HG03159 (cell line): Measurements from ENCODE around the gene LPIN2.

Experiments used
- ATAC-seq: cut with Tn5 transposase; IDR thresholded peaks from one replicate; pipeline ENCODE4 v1.9.1; 2021; ENCODE audit warnings: mild to moderate bottlenecking, moderate library complexity; ENCODE audit not compliant: unreplicated experiment

LPIN2 gene

GRCh38 chr18:2964361-2965010 lies 48.5 kb downstream of the LPIN2 start:
- no peak for ATAC-seq
